H9 (cell line): Measurements from ENCODE around the gene LNPEP. TPM values are rescaled to one million over a fixed set of nuclear protein-coding genes. Genes with fewer than 3 reads are reported as not detected.

Experiments used
- DNase-seq: peaks from one replicate; pipeline ENCODE4 v3.0.0-alpha.2; 2017
- H2AFZ ChIP-seq: one replicate; pipeline ENCODE4 v1.6.1; 2013; ENCODE audit warnings: mild to moderate bottlenecking, low read length, control low read depth, moderate library complexity
- H2AK5ac ChIP-seq: 2 replicates; pipeline ENCODE4 v1.6.1; 2013; ENCODE audit warnings: low read length, control low read depth, mixed read lengths; ENCODE audit not compliant: insufficient read length
- H2BK120ac ChIP-seq: one replicate; pipeline ENCODE4 v1.6.1; 2013; ENCODE audit warnings: low read depth, mild to moderate bottlenecking, low read length, control low read depth, inconsistent platforms; ENCODE audit not compliant: poor library complexity, severe bottlenecking
- H2BK12ac ChIP-seq: 2 replicates; pipeline ENCODE4 v1.6.1; 2013; ENCODE audit warnings: low read length, control low read depth, mixed read lengths, low read depth; ENCODE audit not compliant: insufficient read length
- H2BK15ac ChIP-seq: 2 replicates; pipeline ENCODE4 v1.6.1; 2013; ENCODE audit warnings: low read depth, low read length, control low read depth
- H2BK20ac ChIP-seq: one replicate; pipeline ENCODE4 v1.6.1; 2013; ENCODE audit warnings: low read depth, mild to moderate bottlenecking, low read length, control low read depth, inconsistent platforms; ENCODE audit not compliant: poor library complexity, severe bottlenecking
- H2BK5ac ChIP-seq: 2 replicates; pipeline ENCODE4 v1.6.1; 2013; ENCODE audit warnings: low read length, control low read depth, mixed read lengths; ENCODE audit not compliant: insufficient read length
- H3K14ac ChIP-seq: 2 replicates; pipeline ENCODE4 v1.6.1; 2013; ENCODE audit warnings: low read length, control low read depth; ENCODE audit not compliant: insufficient read depth
- H3K18ac ChIP-seq: 2 replicates; pipeline ENCODE4 v1.6.1; 2013; ENCODE audit warnings: low read depth, mild to moderate bottlenecking, mixed read lengths, low read length, control low read depth; ENCODE audit not compliant: insufficient read length
- H3K23ac ChIP-seq: 2 replicates; pipeline ENCODE4 v1.6.1; 2013; ENCODE audit warnings: low read length, control low read depth, mixed read lengths, low read depth; ENCODE audit not compliant: insufficient read length
- H3K23me2 ChIP-seq: 2 replicates; pipeline ENCODE4 v1.6.1; 2013; ENCODE audit warnings: low read depth, mild to moderate bottlenecking, mixed read lengths, low read length, control low read depth; ENCODE audit not compliant: insufficient read length, poor library complexity, severe bottlenecking
- H3K27ac ChIP-seq: 2 replicates; pipeline ENCODE4 v1.5.1; 2013; ENCODE audit warnings: low read length, control low read depth, mixed read lengths, low read depth; ENCODE audit not compliant: insufficient read length
- H3K27me3 ChIP-seq: 2 replicates; pipeline ENCODE4 v1.6.1; 2013; ENCODE audit warnings: low read length, control low read depth, inconsistent platforms; ENCODE audit not compliant: insufficient read depth
- H3K4ac ChIP-seq: 2 replicates; pipeline ENCODE4 v1.6.1; 2013; ENCODE audit warnings: low read depth, mild to moderate bottlenecking, control low read depth, inconsistent platforms, low read length, moderate library complexity
- H3K4me1 ChIP-seq: 2 replicates; pipeline ENCODE4 v1.6.1; 2013; ENCODE audit warnings: low read length, control low read depth, inconsistent platforms; ENCODE audit not compliant: insufficient read depth
- H3K4me2 ChIP-seq: 2 replicates; pipeline ENCODE4 v1.6.1; 2013; ENCODE audit warnings: low read length, control low read depth, mixed read lengths; ENCODE audit not compliant: insufficient read length, insufficient read depth
- H3K56ac ChIP-seq: 2 replicates; pipeline ENCODE4 v1.6.1; 2013; ENCODE audit warnings: low read depth, mild to moderate bottlenecking, mixed read lengths, low read length, control low read depth; ENCODE audit not compliant: insufficient read length
- H3K79me1 ChIP-seq: 2 replicates; pipeline ENCODE4 v1.6.1; 2013; ENCODE audit warnings: low read depth, mild to moderate bottlenecking, moderate library complexity, low read length, control low read depth, inconsistent platforms; ENCODE audit not compliant: insufficient read depth, poor library complexity, severe bottlenecking
- H3K79me2 ChIP-seq: 2 replicates; pipeline ENCODE4 v1.6.1; 2013; ENCODE audit warnings: low read length, control low read depth, inconsistent platforms; ENCODE audit not compliant: insufficient read depth
- H3K9ac ChIP-seq: 2 replicates; pipeline ENCODE4 v1.6.1; 2013; ENCODE audit warnings: low read length, control low read depth, mixed read lengths; ENCODE audit not compliant: insufficient read length; ENCODE audit errors: extremely low read depth
- H3K9me3 ChIP-seq: one replicate; pipeline ENCODE4 v1.6.1; 2013; ENCODE audit warnings: low read depth, low read length, inconsistent platforms; ENCODE audit not compliant: control insufficient read depth
- H3T11ph ChIP-seq: one replicate; pipeline ENCODE4 v1.6.1; 2013; ENCODE audit warnings: mild to moderate bottlenecking, low read length, control low read depth, inconsistent platforms
- H4K20me1 ChIP-seq: one replicate; pipeline ENCODE4 v1.6.1; 2013; ENCODE audit not compliant: control insufficient read depth, insufficient read length, insufficient read depth
- H4K5ac ChIP-seq: 2 replicates; pipeline ENCODE4 v1.6.1; 2013; ENCODE audit warnings: low read depth, mild to moderate bottlenecking, mixed read lengths, low read length, control low read depth; ENCODE audit not compliant: insufficient read length
- H4K8ac ChIP-seq: replicated peaks from 2 replicates; pipeline ENCODE4 v1.6.1; 2013; ENCODE audit warnings: low read length, control low read depth, mixed read lengths, low read depth; ENCODE audit not compliant: insufficient read length
- H4K91ac ChIP-seq: 2 replicates; pipeline ENCODE4 v1.6.1; 2013; ENCODE audit warnings: low read depth, mild to moderate bottlenecking, moderate library complexity, mixed read lengths, low read length, control low read depth; ENCODE audit not compliant: insufficient read length
- H3K27ac Mint-ChIP-seq, 3 experiments: 2 replicates in 2 of 3; 3 replicates in 1 of 3; pipeline ENCODE4 v1.8.0; 2020 to 2021; ENCODE audit warnings: mixed read lengths in 3 of 3, mild to moderate bottlenecking in 1 of 3, moderate library complexity in 1 of 3
- H3K27me3 Mint-ChIP-seq: 2 replicates; pipeline ENCODE4 v1.8.0; 2021; ENCODE audit warnings: low read depth, mild to moderate bottlenecking, moderate library complexity, mixed read lengths
- H3K36me3 Mint-ChIP-seq, 3 experiments: 2 replicates in 2 of 3; 3 replicates in 1 of 3; pipeline ENCODE4 v1.8.0; 2020 to 2021; ENCODE audit warnings: low read depth in 3 of 3, mixed read lengths in 3 of 3; ENCODE audit not compliant: insufficient read depth in 1 of 3
- H3K4me1 Mint-ChIP-seq, 2 experiments: 2 replicates each; pipeline ENCODE4 v1.8.0; 2020; ENCODE audit warnings: mixed read lengths in 2 of 2
- H3K4me3 Mint-ChIP-seq, 2 experiments: 2 replicates in 1 of 2; 3 replicates in 1 of 2; pipeline ENCODE4 v1.8.0; 2020 to 2021; ENCODE audit warnings: mild to moderate bottlenecking in 2 of 2, mixed read lengths in 2 of 2, moderate library complexity in 1 of 2
- H3K9me3 Mint-ChIP-seq, 2 experiments: 2 replicates in 1 of 2; 3 replicates in 1 of 2; pipeline ENCODE4 v1.8.0; 2020; ENCODE audit warnings: mild to moderate bottlenecking in 2 of 2, mixed read lengths in 2 of 2, moderate library complexity in 1 of 2
- WGBS: extraction: QIAGEN DNeasy Blood & Tissue Kit; methylation state at CpG from one replicate; pipeline ENCODE4 v1.1.7; 2013; ENCODE audit warnings: missing lambda C conversion rate, low lambda C conversion rate, mixed read lengths; ENCODE audit not compliant: insufficient read length; ENCODE audit errors: extremely low coverage; 5-methylcytosine and 5-hydroxymethylcytosine counted together
- total RNA-seq: library from RNA; stranded (reverse); gene quantifications from 2 replicates; pipeline ENCODE4 v1.2.1, GENCODE V29; 2021
- TF ChIP-seq, protein P1 (sequence below): fragments of 200-600 bp; sonication (generic); conservative IDR thresholded peaks from 3 replicates; pipeline ENCODE4 v1.8.0; 2021; ENCODE audit warnings: antibody characterized with exemption, mild to moderate bottlenecking

LNPEP gene
- total RNA-seq, 1 experiment from 2014 or later: 4.1 TPM

DNA sequence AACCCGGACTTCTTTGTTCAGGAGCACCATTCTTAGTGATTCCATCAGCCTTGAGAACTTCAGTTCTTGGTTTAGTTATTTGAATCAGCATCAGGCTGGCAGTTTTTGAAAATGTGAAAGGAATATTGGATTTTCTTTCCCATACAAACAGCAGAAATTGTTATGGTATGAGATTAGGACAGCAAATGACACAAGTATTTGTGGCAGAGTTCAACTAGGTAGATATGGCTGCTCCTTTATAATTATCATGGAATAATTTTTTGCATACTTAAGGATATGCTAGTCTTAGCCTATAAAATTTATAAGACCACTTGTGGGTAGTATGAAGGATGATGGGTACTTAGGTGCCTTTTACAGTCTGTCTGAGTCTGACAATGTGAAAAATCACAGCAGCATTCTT, 34.0 kb upstream of the LNPEP start:
- Histone ChIP-seq H2AFZ (no peak overlapping the region), H3T11ph (no peak overlapping the region), H3K23ac (no peak overlapping the region), H3K9ac (no peak overlapping the region), H2BK120ac (no peak overlapping the region), H3K18ac (no peak overlapping the region), H3K27me3 (no peaks in the 10 kb centered on the region), H2AK5ac (no peak overlapping the region), H3K27ac (no peak overlapping the region), H4K8ac (no peak overlapping the region), H4K5ac (no peak overlapping the region), H2BK12ac (no peak overlapping the region), H4K20me1 (no peaks in the 10 kb centered on the region), H3K14ac (no peak overlapping the region), H4K91ac (no peak overlapping the region), H3K9me3 (no peaks in the 10 kb centered on the region), H3K4ac (no peak overlapping the region), H2BK15ac (no peak overlapping the region), H3K23me2 (no peaks in the 10 kb centered on the region), H3K4me2 (no peak overlapping the region), H3K4me1 (no peaks in the 10 kb centered on the region), H3K56ac (no peak overlapping the region), H2BK20ac (no peak overlapping the region), H3K79me1 (no peaks in the 10 kb centered on the region), H3K79me2 (no peaks in the 10 kb centered on the region), H2BK5ac (no peak overlapping the region)
- TF ChIP-seq, protein P1, sequence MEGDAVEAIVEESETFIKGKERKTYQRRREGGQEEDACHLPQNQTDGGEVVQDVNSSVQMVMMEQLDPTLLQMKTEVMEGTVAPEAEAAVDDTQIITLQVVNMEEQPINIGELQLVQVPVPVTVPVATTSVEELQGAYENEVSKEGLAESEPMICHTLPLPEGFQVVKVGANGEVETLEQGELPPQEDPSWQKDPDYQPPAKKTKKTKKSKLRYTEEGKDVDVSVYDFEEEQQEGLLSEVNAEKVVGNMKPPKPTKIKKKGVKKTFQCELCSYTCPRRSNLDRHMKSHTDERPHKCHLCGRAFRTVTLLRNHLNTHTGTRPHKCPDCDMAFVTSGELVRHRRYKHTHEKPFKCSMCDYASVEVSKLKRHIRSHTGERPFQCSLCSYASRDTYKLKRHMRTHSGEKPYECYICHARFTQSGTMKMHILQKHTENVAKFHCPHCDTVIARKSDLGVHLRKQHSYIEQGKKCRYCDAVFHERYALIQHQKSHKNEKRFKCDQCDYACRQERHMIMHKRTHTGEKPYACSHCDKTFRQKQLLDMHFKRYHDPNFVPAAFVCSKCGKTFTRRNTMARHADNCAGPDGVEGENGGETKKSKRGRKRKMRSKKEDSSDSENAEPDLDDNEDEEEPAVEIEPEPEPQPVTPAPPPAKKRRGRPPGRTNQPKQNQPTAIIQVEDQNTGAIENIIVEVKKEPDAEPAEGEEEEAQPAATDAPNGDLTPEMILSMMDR: no peak
- no peak overlapping the region for H3K27ac Mint-ChIP-seq
- no peaks in the 10 kb centered on the region for H3K9me3 Mint-ChIP-seq
- no CpG with 5 or more reads among the region's 1 CpG for WGBS
- DNase-seq: no peak
- no peak overlapping the region for H3K4me3 Mint-ChIP-seq
- H3K27me3 Mint-ChIP-seq: no peaks in the 10 kb centered on the region
- H3K4me1 Mint-ChIP-seq: no peaks in the 10 kb centered on the region
- no peaks in the 10 kb centered on the region for H3K36me3 Mint-ChIP-seq
